SH-SY5Y (cell line): ENCODE measurements around the gene CES4A.

Experiments
- GATA2 ChIP-seq: IDR thresholded peaks from 2 replicates; pipeline ENCODE4 v1.6.1; 2011; ENCODE audit warnings: mild to moderate bottlenecking, low read depth, low read length
- GATA3 ChIP-seq: IDR thresholded peaks from 2 replicates; pipeline ENCODE4 v1.6.1; 2011; ENCODE audit warnings: low read depth, mild to moderate bottlenecking, low read length, moderate library complexity

DNA sequence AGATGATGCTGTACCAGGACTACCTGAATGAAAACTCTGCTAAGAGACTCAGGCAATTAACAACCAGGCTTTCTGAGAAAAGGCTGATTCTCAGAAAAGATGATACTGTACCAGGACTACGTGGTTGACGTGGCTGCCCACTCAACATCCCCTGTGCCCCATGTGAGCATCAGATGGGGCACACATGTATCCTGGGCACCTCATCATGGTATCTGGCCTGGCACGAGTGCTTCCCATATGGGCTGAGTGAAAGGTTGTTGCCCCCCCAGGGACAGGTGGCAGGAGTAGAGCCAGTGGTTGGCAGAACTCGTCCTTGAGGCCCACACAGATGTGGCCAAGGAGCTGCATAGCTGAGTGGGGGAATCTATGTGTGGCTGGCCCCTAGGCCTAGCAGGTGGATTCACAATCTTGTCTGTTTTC is 3.5 kb upstream of the CES4A start:
- no peak for TF ChIP-seq GATA2
- no peak for TF ChIP-seq GATA3
